ENCODE measurements around the gene C10orf88.

C10orf88 gene

GRCh38 chr10:122953902-122954730 lies at the start of gene C10orf88:
Gene C10orf88 (minus strand): TSS chr10:122954227. CDS start chr10:122954178, 49 bp downstream.
- peak; percentile 90 for DNase-seq

DNA sequence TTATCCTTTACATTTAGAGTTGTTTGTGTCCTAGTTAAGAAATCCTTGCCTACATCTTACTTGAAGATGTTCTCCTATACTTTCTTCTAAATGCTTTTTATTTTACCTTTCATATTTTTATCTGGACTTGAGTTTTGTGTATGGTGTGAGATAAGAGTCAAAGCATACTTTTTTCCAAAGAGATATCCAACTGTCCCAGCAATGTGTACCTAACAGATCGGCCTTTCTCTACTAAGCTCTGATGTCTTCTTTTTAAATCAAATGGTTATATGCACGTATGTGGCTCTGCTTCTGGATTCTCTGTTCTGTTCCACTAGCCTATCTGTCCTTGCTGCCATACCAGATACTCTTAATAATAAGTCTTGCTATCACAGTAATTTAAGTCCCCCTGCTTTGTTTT lies 47.3 kb upstream of the C10orf88 start:
- no peak for DNase-seq

DNA sequence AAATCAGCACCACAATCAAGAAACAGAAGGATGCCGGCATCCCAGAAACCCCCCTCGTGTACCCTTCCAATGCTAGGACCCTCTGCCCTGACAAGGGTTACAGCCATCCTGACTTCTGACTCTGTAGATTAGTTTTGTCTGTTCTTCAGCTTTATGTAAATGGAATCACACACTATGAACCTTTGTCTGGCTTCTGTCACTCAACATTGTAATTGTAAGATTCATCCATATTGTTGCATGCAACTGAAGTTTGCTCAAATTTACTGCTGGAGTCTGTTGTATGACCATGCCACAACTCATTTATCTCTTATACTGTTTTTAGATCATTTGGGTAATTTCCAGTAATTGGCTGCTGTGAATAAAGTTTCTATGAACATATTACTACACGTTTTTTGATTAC lies 46.1 kb upstream of the C10orf88 start:
- DNase-seq, result no peak

GRCh38 chr10:122999347-122999746 lies 45.3 kb upstream of the C10orf88 start:
- no peak for DNase-seq

DNA sequence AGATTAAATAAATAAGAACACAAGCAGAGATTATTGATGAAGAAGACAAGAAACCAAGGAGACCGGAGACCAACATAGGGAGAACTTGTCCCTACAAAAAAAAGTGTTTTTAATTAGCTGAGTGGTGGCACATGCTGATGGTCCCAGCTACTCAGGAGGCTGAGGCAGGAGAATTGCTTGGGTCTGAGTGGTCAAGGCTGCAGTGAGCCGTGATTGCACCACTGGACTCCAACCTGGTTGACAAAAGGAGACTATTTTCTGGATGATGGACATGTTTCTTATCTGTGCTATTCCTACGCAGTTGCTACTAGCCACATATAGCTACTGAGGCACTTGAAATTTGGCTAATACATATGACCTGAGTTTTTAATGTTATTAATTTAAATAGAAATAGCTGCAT lies 44.9 kb upstream of the C10orf88 start:
- DNase-seq, result no peak

DNA sequence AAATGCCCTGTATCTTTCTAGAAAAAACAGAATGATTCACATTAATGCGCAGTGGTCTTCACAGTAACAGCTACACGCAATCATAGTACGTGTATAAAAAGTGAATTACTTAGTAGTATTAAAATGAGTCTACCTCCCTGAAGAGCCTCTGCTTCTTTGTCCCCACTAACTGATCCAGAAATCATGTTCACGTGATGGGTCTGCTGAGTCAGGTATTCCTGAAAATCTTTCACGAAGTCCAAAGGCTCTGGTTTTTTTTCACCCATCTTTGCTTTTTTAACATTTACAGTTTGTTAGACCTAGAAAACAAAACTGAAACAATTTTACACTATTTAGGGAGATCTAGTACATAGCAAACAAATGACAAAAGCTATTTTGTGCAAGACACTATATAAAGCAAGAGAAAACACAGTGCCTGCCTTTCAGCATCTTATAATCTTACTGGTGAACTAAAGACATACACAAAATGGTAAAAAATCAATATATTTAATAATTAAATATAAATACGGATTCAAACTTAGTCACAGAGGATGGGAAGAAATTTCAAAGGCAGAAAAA lies 44.4 kb upstream of the C10orf88 start:
- DNase-seq, result no peak

DNA sequence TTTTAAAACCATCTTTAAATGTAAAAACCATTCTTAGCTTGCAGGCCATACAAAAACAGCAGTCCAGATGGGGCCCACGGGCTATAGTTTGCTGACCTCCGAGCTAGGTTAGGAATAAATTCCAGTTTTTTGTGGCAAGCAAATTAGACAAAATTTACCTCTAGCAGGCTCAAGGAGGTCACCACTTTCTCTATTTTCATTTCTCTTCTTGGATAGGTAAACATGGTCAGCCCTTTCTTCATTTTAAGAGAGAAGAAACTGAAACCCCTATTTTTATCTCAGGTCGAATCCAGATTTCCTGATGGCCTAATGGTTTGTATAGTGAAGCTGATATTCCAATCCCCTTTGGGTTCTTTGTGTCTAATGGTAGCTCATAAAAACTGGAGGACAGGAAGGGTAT lies 43.8 kb upstream of the C10orf88 start:
- no peak for DNase-seq

DNA sequence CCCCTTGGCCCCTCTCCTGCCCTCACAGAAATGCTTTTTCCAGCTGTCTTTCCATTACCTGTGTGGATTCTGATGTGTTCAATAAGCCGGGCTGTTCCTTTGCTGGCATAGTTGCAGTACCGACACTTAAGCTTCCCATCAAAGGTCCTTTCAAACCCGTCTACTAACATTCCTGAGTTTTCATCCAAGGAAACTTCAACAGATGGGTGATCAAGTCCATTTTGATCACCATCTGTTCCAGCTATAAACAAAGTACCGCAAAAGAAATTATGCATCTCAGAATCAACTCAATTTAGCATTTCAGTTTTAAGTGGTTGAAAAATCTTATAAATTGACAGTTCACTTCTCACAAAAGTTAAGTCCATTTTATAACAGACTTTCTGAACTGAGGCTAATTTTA lies 41.9 kb upstream of the C10orf88 start:
- DNase-seq, result no peak

- DNase-seq, result no peak
Measured at GRCh38 chr10:122993797-122994336, 39.8 kb upstream of the C10orf88 start.

DNA sequence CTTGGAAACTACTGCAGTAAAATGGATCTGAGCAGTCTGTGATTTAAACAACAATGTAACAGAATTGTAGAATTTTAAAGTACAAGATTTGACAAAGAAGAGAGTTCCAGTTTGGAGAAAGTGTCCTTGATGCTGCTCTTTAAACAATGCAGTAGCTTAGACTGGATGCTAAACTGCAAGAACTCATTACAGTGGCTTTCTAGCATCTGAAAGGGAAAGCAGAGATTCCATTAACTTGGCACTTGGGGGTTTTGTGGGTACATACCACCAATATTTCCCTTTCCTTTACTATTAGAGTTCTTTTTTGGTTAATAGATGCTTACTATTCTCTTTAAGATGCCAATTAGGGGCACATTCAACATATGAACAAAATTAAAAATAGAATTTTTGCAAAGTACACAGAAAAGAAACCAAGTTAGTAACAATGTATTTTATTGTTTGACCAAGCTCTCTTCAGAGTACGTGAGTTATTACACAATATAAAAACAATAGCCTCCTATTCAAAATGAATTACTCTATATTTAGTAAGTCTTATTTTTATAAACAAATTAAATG lies 38.1 kb upstream of the C10orf88 start:
- DNase-seq, result no peak

GRCh38 chr10:122990278-122990677 lies 36.3 kb upstream of the C10orf88 start:
- no peak for DNase-seq

GRCh38 chr10:122988501-122988900 lies 34.5 kb upstream of the C10orf88 start:
- no peak for DNase-seq

- DNase-seq, result no peak
Measured at GRCh38 chr10:122986335-122986734, 32.3 kb upstream of the C10orf88 start.

- DNase-seq, result no peak
Measured at GRCh38 chr10:122984708-122985107, 30.7 kb upstream of the C10orf88 start.

- DNase-seq, result no peak
Measured at GRCh38 chr10:122983898-122984297, 29.9 kb upstream of the C10orf88 start.

DNA sequence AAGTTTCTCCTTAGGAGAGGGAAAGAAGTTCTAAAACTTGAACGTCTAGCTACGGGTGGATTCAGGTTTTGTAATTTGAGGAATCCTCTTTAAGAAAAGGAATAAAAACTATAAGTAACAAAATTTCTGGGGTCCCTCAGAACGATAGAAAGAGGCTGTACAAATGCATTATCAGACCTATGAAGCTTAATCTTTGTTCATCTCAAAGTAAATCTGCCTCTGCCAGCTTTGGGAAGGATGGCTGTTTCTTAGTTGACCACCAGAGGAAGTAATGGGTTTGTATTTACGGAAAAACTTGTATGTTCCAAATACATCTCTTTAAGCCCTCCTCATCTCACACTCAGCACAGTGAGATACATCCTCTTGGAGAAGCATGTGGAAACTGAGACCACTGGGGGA lies 27.0 kb upstream of the C10orf88 start:
- DNase-seq, result no peak

GRCh38 chr10:122980209-122981065 lies 26.4 kb upstream of the C10orf88 start, which contains the start of gene PSTK:
Gene PSTK (plus strand): TSS chr10:122980401. CDS start chr10:122980480, 79 bp downstream.
- DNase-seq, result peak; percentile 52

DNA sequence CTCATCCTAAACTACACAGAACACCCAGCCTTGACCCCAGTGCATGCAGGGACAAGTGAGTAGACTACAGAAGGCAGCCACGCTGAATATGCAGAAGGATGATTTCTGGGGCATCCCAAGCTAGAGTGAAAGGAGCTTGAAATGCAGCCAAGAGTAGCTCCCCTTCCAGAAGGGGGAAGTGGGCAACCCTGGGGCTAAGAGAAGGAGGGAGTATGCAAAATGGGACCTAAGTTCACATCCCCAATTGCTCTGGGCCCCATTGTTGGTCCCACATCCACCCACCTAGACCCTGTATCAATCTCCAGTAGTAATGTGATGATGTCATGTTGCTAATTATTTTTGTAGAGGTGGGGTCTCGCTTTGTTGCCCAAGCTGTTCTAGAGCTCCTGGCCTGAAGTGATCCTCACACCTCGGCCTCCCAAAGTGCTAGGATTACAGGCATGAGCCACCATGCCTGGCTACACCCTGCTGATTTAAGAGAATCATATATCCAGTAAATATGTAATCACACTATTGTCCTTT lies 20.6 kb upstream of the C10orf88 start:
- DNase-seq, result no peak

- DNase-seq, result no peak
Measured at GRCh38 chr10:122974023-122974422, 20.0 kb upstream of the C10orf88 start.

DNA sequence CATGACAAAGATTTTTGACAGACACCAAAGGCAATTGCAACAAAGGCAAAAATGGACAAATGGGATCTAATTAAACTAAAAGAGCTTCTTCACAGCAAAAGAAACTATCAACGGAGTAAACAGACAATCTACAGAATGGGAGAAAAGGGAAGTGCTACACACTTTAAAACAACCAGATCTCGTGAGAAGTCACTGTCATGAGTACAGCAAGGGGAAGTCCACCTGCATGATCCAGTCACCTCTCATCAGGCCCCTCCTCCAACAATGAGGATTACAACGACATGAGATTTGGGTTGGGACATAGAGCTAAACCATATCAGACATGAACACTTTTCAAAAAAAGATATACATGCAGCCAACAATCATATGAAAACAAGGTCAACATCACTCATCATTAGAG lies 14.7 kb upstream of the C10orf88 start:
- no peak for DNase-seq

DNA sequence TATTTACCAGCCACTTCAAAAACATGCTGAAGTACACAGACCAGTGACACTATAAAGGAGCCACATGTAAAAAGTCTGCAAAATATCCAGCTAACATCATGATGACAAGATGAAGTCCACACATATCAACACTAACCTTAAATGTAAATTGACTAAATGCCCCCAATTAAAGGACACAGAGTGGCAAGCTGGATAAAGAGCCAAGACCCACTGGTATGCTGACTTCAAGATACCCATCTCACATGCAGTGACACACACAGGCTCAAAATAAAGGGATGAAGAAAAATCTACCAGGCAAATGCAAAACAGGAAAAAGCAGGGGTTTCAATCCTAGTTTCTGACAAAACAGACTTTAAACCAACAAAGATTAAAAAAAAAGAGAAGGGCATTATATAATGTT lies 12.9 kb upstream of the C10orf88 start:
- no peak for DNase-seq

- no peak for DNase-seq
Measured at GRCh38 chr10:122962405-122962804, 8.4 kb upstream of the C10orf88 start.

DNA sequence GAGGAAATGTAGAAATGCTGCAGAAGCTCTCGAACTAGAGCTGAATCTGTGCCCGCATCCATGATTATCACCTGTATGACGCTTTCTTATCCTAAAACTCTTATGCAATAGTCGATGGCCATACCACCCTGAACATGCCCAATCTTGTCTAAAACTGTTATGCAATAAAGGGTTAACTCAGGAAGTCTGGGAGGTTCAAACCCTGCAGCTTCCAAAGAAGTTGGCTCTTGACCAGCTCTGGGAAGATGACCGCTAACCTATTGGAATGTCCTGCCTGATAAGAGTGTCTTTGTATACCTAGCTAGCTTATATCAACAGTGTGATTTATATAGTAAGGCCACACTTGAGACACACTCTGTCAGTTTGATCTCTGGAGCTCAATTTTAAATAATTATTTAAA lies 3.4 kb upstream of the C10orf88 start:
- no peak for DNase-seq

All from NCI-H748 treated with DMSO at 0.1 percent for 48 hours (cell line).